PC-9 (cell line): ENCODE results near the gene CCDC63. TPM values are rescaled to one million over a fixed set of nuclear protein-coding genes. Genes with fewer than 3 reads are reported as not detected.
"Not testable (repeated sequence)": the region's sequence is repeated elsewhere in the genome, so short reads cannot be mapped to it uniquely, and the experiment has no call there.

Experiments
- BruUV-seq: library from RNA; stranded (reverse); fragments of 400-500 nt; replicated peaks from 2 replicates; lab custom pipeline; 2021; lab: Mats Ljungman, UMichigan
- CTCF ChIA-PET: fragments of 300-600 bp; sonication (Branson Sonifier 250); formaldehyde crosslinking; loops from one replicate; lab custom pipeline; 2022; ENCODE audit warnings: antibody characterized with exemption; lab: Charles Lee
- POLR2A ChIA-PET: fragments of 300-600 bp; sonication (Branson Sonifier 250); formaldehyde crosslinking; loops from one replicate; lab custom pipeline; 2022; ENCODE audit warnings: antibody characterized with exemption; ENCODE audit not compliant: unreplicated experiment; lab: Charles Lee
- DNase-seq, 2 experiments: peaks; one replicate each; pipeline versions ENCODE4 v3.0.0 to v3.0.0-alpha.2; 2015 to 2022; ENCODE audit warnings: mixed read lengths in 1 of 2
- H2AFZ ChIP-seq: fragments of 200-600 bp; sonication (generic); 2 replicates; pipeline ENCODE4 v1.8.1; 2017; ENCODE audit warnings: antibody characterized with exemption
- H3F3A ChIP-seq: fragments of 200-600 bp; sonication (generic); 2 replicates; pipeline ENCODE4 v1.8.1; 2017; ENCODE audit warnings: antibody characterized with exemption, mild to moderate bottlenecking, low read depth; ENCODE audit not compliant: insufficient read depth
- H3K27ac ChIP-seq: fragments of 200-600 bp; sonication (generic); 2 replicates; pipeline ENCODE4 v1.6.1; 2016; ENCODE audit warnings: mixed run types
- H3K27me3 ChIP-seq: fragments of 200-600 bp; sonication (generic); 2 replicates; pipeline ENCODE4 v1.6.1; 2016; ENCODE audit warnings: low read depth, mixed run types; ENCODE audit not compliant: insufficient read depth
- H3K36me3 ChIP-seq: fragments of 200-600 bp; sonication (generic); 2 replicates; pipeline ENCODE4 v1.6.1; 2016; ENCODE audit warnings: low read depth, mixed run types
- H3K4me1 ChIP-seq: fragments of 200-600 bp; sonication (generic); replicated peaks from 2 replicates; pipeline ENCODE4 v1.6.1; 2016; ENCODE audit warnings: mixed run types; ENCODE audit not compliant: insufficient read depth
- H3K4me2 ChIP-seq: fragments of 200-600 bp; sonication (generic); 2 replicates; pipeline ENCODE4 v1.6.1; 2017; ENCODE audit warnings: mixed run types
- H3K4me3 ChIP-seq: fragments of 200-600 bp; sonication (generic); 2 replicates; pipeline ENCODE4 v1.6.1; 2016; ENCODE audit warnings: mixed run types
- H3K79me2 ChIP-seq: fragments of 200-600 bp; sonication (generic); 2 replicates; pipeline ENCODE4 v1.6.1; 2017; ENCODE audit warnings: low read depth, mixed run types
- H3K9me2 ChIP-seq: fragments of 200-600 bp; sonication (generic); 2 replicates; pipeline ENCODE4 v1.8.1; 2017; ENCODE audit warnings: mild to moderate bottlenecking; ENCODE audit not compliant: insufficient read depth
- H3K9me3 ChIP-seq: fragments of 200-600 bp; sonication (generic); 2 replicates; pipeline ENCODE4 v1.8.1; 2016; ENCODE audit warnings: low read depth; ENCODE audit not compliant: insufficient read depth
- H4K20me1 ChIP-seq: fragments of 200-600 bp; sonication (generic); 2 replicates; pipeline ENCODE4 v1.8.1; 2017; ENCODE audit not compliant: insufficient read depth
- EZH2 ChIP-seq: fragments of 200-600 bp; sonication (generic); IDR thresholded peaks from 2 replicates; pipeline ENCODE4 v1.8.0; 2017; ENCODE audit warnings: antibody characterized with exemption, low read depth
- intact Hi-C: fragments of 100-400 bp; cut with micrococcal nuclease; formaldehyde crosslinking; loops from one replicate; pipeline ENCODE4 v1.10.0; 2022; ENCODE audit not compliant: unreplicated experiment
- total RNA-seq: library from RNA; stranded (reverse); gene quantifications from 2 replicates; pipeline ENCODE4 v1.2.3, GENCODE V29; 2021
- TF ChIP-seq, protein P1 (sequence below): fragments of 200-600 bp; sonication (generic); conservative IDR thresholded peaks from 2 replicates; pipeline ENCODE4 v1.6.1; 2017; ENCODE audit warnings: mixed run types, antibody characterized with exemption, mild to moderate bottlenecking, moderate library complexity

The CCDC63 gene
- total RNA-seq, 1 experiment from 2014 or later = not detected

DNA sequence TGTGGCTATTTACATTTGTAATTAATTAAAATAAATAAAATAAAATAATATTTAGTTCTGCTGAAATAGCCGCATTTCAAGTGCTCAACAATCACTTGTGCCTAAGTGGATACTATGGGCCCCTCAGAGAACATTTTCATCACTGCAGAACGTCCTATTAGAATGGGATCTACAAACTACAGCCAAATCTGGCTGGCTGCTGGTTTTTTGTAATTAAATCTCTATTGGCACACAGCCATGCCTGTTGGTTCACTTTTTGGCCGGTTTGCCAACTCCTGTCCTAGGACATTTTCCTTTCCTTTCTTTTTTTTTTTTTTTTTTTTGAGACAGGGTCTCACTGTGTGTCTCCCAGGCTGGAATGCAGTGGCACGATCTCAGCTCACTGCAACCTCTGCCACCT, 9.8 kb downstream of the CCDC63 start:
- Histone ChIP-seq H3K4me1 (no peaks in the 10 kb centered on the region), H3K4me3 (no peak overlapping the region), H3K36me3 (no peaks in the 10 kb centered on the region), H3K27ac (no peak overlapping the region), H3K79me2 (no peaks in the 10 kb centered on the region), H3F3A (no peaks in the 10 kb centered on the region), H3K27me3 (peaks cover 18% of the 10 kb centered on the region; the same call in 1 of the 2 replicates), H3K4me2 (no peak overlapping the region), H4K20me1 (no peaks in the 10 kb centered on the region), H2AFZ (no peak overlapping the region), H3K9me2 (no peaks in the 10 kb centered on the region), H3K9me3 (no peaks in the 10 kb centered on the region)
- TF ChIP-seq, protein P1, sequence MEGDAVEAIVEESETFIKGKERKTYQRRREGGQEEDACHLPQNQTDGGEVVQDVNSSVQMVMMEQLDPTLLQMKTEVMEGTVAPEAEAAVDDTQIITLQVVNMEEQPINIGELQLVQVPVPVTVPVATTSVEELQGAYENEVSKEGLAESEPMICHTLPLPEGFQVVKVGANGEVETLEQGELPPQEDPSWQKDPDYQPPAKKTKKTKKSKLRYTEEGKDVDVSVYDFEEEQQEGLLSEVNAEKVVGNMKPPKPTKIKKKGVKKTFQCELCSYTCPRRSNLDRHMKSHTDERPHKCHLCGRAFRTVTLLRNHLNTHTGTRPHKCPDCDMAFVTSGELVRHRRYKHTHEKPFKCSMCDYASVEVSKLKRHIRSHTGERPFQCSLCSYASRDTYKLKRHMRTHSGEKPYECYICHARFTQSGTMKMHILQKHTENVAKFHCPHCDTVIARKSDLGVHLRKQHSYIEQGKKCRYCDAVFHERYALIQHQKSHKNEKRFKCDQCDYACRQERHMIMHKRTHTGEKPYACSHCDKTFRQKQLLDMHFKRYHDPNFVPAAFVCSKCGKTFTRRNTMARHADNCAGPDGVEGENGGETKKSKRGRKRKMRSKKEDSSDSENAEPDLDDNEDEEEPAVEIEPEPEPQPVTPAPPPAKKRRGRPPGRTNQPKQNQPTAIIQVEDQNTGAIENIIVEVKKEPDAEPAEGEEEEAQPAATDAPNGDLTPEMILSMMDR = no peak
- no peak for TF ChIP-seq EZH2
- ChIA-PET CTCF (interaction anchor here (0.6 kb wide), 1 partner anchor 24 kb away, joined by 11 read pairs; no protein-coding TSS in a partner anchor), POLR2A (no interaction called here)
- no peak for DNase-seq
- intact Hi-C loops = no loop called here
- BruUV-seq = no TSS peak

DNA sequence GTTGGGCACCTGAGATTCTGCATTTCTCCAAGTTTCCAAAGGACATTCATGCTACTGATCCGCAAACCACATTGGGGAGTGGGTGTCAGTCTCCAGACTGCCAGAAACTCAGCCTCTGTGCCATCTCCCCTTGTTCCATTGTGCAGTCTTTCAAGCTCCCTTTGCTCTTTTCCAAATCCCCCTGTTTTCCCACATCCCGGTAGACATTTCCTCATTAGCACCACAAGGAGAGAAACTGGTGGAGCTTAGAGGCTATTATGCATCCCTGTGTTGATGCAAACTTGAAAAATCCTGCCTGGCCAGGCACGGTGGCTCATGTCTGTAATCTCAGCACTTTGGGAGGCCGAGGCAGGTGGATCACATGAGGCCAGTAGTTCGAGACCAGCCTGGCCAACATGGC, 10.7 kb downstream of the CCDC63 start:
- no peak overlapping the region for H3K4me2 ChIP-seq
- TF ChIP-seq, protein P1 = no peak
- TF ChIP-seq EZH2 = no peak
- no peaks in the 10 kb centered on the region for H3F3A ChIP-seq
- no peak for DNase-seq
- H3K27ac ChIP-seq = no peak overlapping the region
- no peaks in the 10 kb centered on the region for H3K9me2 ChIP-seq
- no peaks in the 10 kb centered on the region for H3K9me3 ChIP-seq
- H3K79me2 ChIP-seq = no peaks in the 10 kb centered on the region
- CTCF ChIA-PET = no interaction called here
- no peaks in the 10 kb centered on the region for H3K36me3 ChIP-seq
- POLR2A ChIA-PET = no interaction called here
- no peak overlapping the region for H2AFZ ChIP-seq
- H3K4me3 ChIP-seq = no peak overlapping the region
- H4K20me1 ChIP-seq = no peaks in the 10 kb centered on the region
- intact Hi-C loops = no loop called here
- H3K27me3 ChIP-seq = peaks cover 13% of the 10 kb centered on the region; the same call in 1 of the 2 replicates
- no TSS peak for BruUV-seq
- H3K4me1 ChIP-seq = no peaks in the 10 kb centered on the region

DNA sequence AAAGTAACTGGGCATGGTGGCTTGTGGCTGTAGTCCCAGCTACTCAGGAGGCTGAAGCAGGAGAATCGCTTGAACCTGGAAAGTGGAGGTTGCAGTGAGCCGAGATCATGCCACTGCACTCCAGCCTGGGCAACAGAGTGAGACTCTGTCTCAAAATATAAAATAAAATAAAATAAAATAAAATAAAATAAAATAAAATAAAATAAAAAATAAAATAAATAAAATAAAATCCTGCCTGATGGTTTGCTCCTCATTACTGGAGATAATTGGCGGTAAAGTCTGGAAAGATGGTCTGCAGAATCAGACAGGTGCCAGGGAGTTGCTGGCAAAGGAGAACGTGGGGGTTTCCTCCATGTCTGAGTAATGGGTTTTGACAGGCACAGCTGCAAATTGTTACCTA, 11.2 kb downstream of the CCDC63 start:
- H3K9me3 ChIP-seq, H3K4me1 ChIP-seq, H3F3A ChIP-seq, H2AFZ ChIP-seq, H3K79me2 ChIP-seq, H4K20me1 ChIP-seq, CTCF ChIA-PET, H3K4me2 ChIP-seq, DNase-seq, POLR2A ChIA-PET, H3K4me3 ChIP-seq, H3K27ac ChIP-seq, H3K36me3 ChIP-seq, H3K9me2 ChIP-seq, intact Hi-C loops, BruUV-seq, H3K27me3 ChIP-seq: not testable (repeated sequence)

DNA sequence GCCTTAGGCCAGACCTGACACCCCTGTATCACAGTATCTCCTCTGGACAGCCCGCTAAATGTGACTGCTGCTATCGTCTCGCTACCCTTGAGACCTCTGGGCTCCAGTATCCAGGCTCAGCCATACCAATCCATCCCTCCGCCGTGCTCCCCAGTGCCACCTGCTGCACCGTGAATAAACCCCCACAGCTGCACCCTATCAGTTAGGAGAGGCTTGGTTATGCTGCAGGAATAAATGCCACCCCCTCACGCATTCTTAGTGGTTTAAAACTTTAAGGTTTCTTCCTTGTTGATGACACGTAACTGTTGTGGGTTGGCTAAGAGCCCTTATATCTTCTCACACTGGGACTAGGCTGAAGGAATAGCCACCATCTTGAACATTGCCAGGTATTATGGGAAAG, 12.1 kb downstream of the CCDC63 start:
- no peaks in the 10 kb centered on the region for H3K36me3 ChIP-seq
- no peak overlapping the region for H3K27ac ChIP-seq
- H3K27me3 ChIP-seq = 0 out of 2 replicates have a peak, but pooled peaks cover 8% of the 10 kb centered on the region
- intact Hi-C loops = no loop called here
- H2AFZ ChIP-seq = no peak overlapping the region
- ChIA-PET CTCF (interaction anchor here (0.5 kb wide), 1 partner anchor 175 kb away, joined by 7 read pairs; no protein-coding TSS in a partner anchor), POLR2A (no interaction called here)
- no TSS peak for BruUV-seq
- no peaks in the 10 kb centered on the region for H3K4me1 ChIP-seq
- no peaks in the 10 kb centered on the region for H3K9me2 ChIP-seq
- no peak for TF ChIP-seq EZH2
- TF ChIP-seq, protein P1 = no peak
- no peak overlapping the region for H3K4me2 ChIP-seq
- DNase-seq = no peak
- H3F3A ChIP-seq = no peaks in the 10 kb centered on the region
- H3K4me3 ChIP-seq = no peak overlapping the region
- no peaks in the 10 kb centered on the region for H4K20me1 ChIP-seq
- no peaks in the 10 kb centered on the region for H3K79me2 ChIP-seq
- no peaks in the 10 kb centered on the region for H3K9me3 ChIP-seq
